Spleen (tissue), 7 donors: ENCODE data around the gene MYLK.

ENCODE experiments used
- POLR2A ChIP-seq, 3 donors: fragments of 450-650 bp; IDR thresholded peaks; one replicate each; pipeline ENCODE4 v1.5.1; 2017; ENCODE audit warnings: antibody characterized with exemption in 3 of 3, mild to moderate bottlenecking in 1 of 3
- POLR2AphosphoS5 ChIP-seq, 3 donors: sonication (generic); formaldehyde crosslinking; IDR thresholded peaks; one replicate each; pipeline ENCODE4 v1.5.1; 2017; ENCODE audit warnings: antibody characterized with exemption in 3 of 3
- TF ChIP-seq, protein P1 (sequence below), 11 experiments: fragments of 200-600 bp in 7 of 11; fragments of 450-650 bp in 4 of 11; sonication (generic) in 4 of 11; IDR thresholded peaks in 8 of 11; conservative IDR thresholded peaks in 3 of 11; 1 replicate in 7 of 11; 2 replicates in 4 of 11; pipeline versions ENCODE4 v1.4.0 to v1.8.0; 2016 to 2021; ENCODE audit warnings: antibody characterized with exemption in 11 of 11, inconsistent platforms in 4 of 11, mild to moderate bottlenecking in 1 of 11
- donor health status: DM: no; HTN: no; CAD: no; lungs with moderate emphysema.
- donor health status: DM: no; HTN: no; CAD: no.
- donor health status: DM: no; HTN: no; CAD: no.

DNA sequence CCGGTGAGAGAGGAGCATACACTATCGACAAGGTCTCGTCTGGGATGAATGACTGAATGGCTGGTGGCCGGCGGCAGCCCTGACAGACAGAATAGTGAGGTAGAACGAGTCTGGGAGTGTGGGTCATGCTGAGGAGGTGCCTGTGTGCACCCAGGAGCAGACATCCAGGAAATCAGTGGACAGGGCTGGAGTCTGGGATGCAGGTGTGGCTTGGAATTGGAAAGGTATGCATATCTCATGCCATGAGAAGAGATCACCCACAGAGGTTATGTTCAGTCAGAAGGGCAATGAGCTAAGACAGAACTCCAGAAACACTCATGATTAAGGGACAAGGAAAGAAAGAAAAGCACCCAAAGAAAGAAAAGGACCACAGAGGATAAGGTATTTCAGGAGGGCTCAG, 320.1 kb downstream of the MYLK start:
- TF ChIP-seq, protein P1, sequence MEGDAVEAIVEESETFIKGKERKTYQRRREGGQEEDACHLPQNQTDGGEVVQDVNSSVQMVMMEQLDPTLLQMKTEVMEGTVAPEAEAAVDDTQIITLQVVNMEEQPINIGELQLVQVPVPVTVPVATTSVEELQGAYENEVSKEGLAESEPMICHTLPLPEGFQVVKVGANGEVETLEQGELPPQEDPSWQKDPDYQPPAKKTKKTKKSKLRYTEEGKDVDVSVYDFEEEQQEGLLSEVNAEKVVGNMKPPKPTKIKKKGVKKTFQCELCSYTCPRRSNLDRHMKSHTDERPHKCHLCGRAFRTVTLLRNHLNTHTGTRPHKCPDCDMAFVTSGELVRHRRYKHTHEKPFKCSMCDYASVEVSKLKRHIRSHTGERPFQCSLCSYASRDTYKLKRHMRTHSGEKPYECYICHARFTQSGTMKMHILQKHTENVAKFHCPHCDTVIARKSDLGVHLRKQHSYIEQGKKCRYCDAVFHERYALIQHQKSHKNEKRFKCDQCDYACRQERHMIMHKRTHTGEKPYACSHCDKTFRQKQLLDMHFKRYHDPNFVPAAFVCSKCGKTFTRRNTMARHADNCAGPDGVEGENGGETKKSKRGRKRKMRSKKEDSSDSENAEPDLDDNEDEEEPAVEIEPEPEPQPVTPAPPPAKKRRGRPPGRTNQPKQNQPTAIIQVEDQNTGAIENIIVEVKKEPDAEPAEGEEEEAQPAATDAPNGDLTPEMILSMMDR (IDR thresholded peaks at IDR 0.05 in 8 of 11, conservative IDR thresholded peaks at IDR 0.05 in 3 of 11): no peak
- TF ChIP-seq POLR2AphosphoS5 (IDR thresholded peaks at IDR 0.05) (no peak), POLR2A (IDR thresholded peaks at IDR 0.05) (no peak)
